Aorta (tissue), 5 donors: ENCODE data around the gene AMFR. TPM values are rescaled to one million over a fixed set of nuclear protein-coding genes. Genes with fewer than 3 reads are reported as not detected.

Source experiments
- ATAC-seq: fragments of 200-7000 bp; cut with Tn5 transposase; one replicate; pipeline ENCODE4 v1.9.1; 2022; ENCODE audit warnings: moderate library complexity; ENCODE audit not compliant: low FRiP score
- DNase-seq, 2 donors: peaks; one replicate each; pipeline ENCODE4 v3.0.0-alpha.2; 2020
- H3K27ac ChIP-seq, 2 donors: one replicate each; pipeline ENCODE4 v1.5.1; 2013; ENCODE audit warnings: low read length in 2 of 2, mild to moderate bottlenecking in 2 of 2, moderate library complexity in 2 of 2, control low read depth in 1 of 2, inconsistent platforms in 1 of 2, low read depth in 1 of 2
- H3K27me3 ChIP-seq, 2 donors: one replicate each; pipeline ENCODE4 v1.6.1; 2013; ENCODE audit warnings: control low read depth in 1 of 2, low read length in 1 of 2, mild to moderate bottlenecking in 1 of 2, moderate library complexity in 1 of 2; ENCODE audit not compliant: insufficient read depth in 2 of 2, control insufficient read depth in 1 of 2
- H3K36me3 ChIP-seq, 2 donors: one replicate each; pipeline ENCODE4 v1.6.1; 2013; ENCODE audit warnings: control low read depth in 1 of 2, low read length in 1 of 2, mild to moderate bottlenecking in 1 of 2; ENCODE audit not compliant: insufficient read depth in 2 of 2, control insufficient read depth in 1 of 2
- H3K4me1 ChIP-seq, 2 donors: one replicate each; pipeline ENCODE4 v1.6.1; 2013; ENCODE audit warnings: low read length in 2 of 2, control low read depth in 1 of 2, mild to moderate bottlenecking in 1 of 2, moderate library complexity in 1 of 2; ENCODE audit not compliant: insufficient read depth in 2 of 2, control insufficient read depth in 1 of 2
- H3K4me3 ChIP-seq, 2 donors: one replicate each; pipeline ENCODE4 v1.5.1; 2013; ENCODE audit warnings: low read length in 2 of 2, control low read depth in 1 of 2, mild to moderate bottlenecking in 1 of 2
- H3K9me3 ChIP-seq: one replicate; pipeline ENCODE4 v1.6.1; 2013; ENCODE audit warnings: mild to moderate bottlenecking, low read length; ENCODE audit not compliant: control insufficient read depth
- WGBS, 2 donors: extraction: QIAGEN DNeasy Blood & Tissue Kit; methylation state at CpG; one replicate each; pipeline ENCODE4 v1.1.7; 2013; 5-methylcytosine and 5-hydroxymethylcytosine counted together
- intact Hi-C, 2 donors: fragments of 100-400 bp; cut with DNase I; formaldehyde crosslinking; loops; one replicate each; pipeline versions ENCODE4 v1.14.2 to v1.15.0; 2022
- polyA plus RNA-seq, 2 donors: library from polyadenylated mRNA; stranded (reverse); fragments of 200-250 nt; gene quantifications; one replicate each; pipeline ENCODE4 v1.2.3, GENCODE V29; 2013
- total RNA-seq, 2 donors: library from RNA; stranded (reverse); fragmentation: NEBNext Ultra II Directional; extraction: Animal tissue kit (Norgen Biotek cat#: 25700); gene quantifications; one replicate each; pipeline ENCODE4 v1.2.1, GENCODE V29; 2021
- donor health status: healthy with polysubstance abuse.
- donor health status: Bipolar disorder and iron deficiency.
- donor health status: DM: no; HTN: no; CAD: no.
- donor health status: DM: no; HTN: no; CAD: no.
- donor health status: DM: yes; HTN: yes; CAD: no.

AMFR gene
- total and polyA plus RNA-seq, 4 donors: 34.6 to 124 (median 88.8) TPM

DNA sequence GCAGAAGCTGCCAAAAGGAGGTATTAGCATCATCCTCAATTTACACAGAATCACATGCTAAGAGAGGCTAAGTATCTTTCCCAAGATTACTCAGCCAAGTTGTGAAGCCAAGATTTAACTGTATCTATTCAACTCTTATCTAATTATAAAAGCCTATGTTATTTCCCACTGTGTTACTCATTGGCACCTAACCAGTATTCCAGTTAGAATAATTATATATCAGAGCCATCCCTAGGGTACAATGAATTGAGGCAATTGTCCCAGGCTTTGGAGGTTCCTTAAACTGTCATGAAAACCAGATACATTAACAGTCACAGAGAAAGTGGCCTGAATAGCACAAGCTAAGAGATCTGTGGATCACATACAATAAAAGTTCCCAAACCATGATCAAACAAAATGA, 10.9 kb upstream of the AMFR start:
- no peaks in the 10 kb centered on the region for H3K9me3 ChIP-seq
- ATAC-seq (no peak), DNase-seq (no peak)
- peaks cover 2 to 3% of the 10 kb centered on the region in 2 donors for H3K36me3 ChIP-seq
- H3K4me3 ChIP-seq: no peak overlapping the region
- no peak overlapping the region for H3K27ac ChIP-seq
- H3K4me1 ChIP-seq: peaks cover 0 to 3% of the 10 kb centered on the region in 2 donors
- H3K27me3 ChIP-seq: no peaks in the 10 kb centered on the region
- intact Hi-C loops: no loop called here

DNA sequence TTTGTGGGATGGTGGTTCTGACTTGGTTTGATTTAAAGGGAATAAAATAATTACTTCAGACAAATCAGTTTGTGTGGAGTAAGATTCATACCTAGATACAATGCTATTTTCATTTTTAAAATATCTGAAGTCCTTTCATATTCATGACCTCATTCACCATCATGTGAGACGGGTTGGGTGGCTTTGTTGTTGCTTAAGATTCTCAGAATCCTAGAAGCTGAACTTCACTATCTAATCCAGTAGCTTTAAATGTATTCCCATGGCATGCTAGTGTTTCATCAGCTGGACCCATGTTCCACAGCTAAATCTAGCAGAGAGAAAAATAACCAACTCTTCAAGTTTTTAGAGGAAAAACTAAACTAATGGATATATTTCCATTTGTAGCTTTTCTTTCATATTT, 2.7 kb upstream of the AMFR start:
- no peaks in the 10 kb centered on the region for H3K27me3 ChIP-seq
- peaks cover 0 to under 1% of the 10 kb centered on the region in 2 donors for H3K4me1 ChIP-seq
- no peak overlapping the region for H3K4me3 ChIP-seq
- H3K9me3 ChIP-seq: no peaks in the 10 kb centered on the region
- H3K27ac ChIP-seq: no peak overlapping the region
- intact Hi-C loops: loop anchor here in 1 of 2 donors (10.0 kb wide), 1 partner anchor 233 kb away; the partner anchor contains the start of gene GNAO1
- ATAC-seq: no peak
- DNase-seq: no peak
- H3K36me3 ChIP-seq: peaks cover 0 to 2% of the 10 kb centered on the region in 2 donors
- 64 to 81% methylated on average over 1 of the region's 1 CpG for WGBS, 2 donors

DNA sequence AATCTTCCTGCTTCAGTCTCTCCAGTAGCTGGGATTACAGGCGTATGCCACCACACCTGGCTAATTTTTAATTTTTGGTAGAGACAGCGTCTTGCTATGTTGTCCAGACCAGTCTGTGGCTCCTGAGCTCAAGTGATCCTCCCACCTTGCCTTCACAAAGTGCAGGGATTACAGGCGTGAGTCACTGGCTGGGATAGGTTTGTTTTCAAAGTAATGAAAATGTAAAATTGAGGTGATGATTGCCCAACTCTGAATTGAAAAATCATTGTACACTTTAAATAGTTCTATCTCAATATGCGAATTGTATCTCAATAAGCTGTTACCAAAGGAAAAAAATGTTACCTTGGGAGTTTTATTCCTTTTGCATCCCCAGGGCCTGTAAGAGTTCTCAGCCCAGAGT, 1.2 kb upstream of the AMFR start:
- ATAC-seq (no peak), DNase-seq (no peak)
- Histone ChIP-seq H3K36me3 (peaks cover 0 to 2% of the 10 kb centered on the region in 2 donors), H3K4me3 (no peak overlapping the region), H3K27ac (peak overlapping the region in 1 of 2 donors; percentile 38), H3K4me1 (peaks cover 0 to 14% of the 10 kb centered on the region in 2 donors), H3K9me3 (no peaks in the 10 kb centered on the region), H3K27me3 (no peaks in the 10 kb centered on the region)
- intact Hi-C loops: loop anchor here in 1 of 2 donors (10.0 kb wide), 1 partner anchor 232 kb away; the partner anchor contains the start of gene GNAO1
- 88 to 90% methylated on average over 4 of the region's 4 CpGs for WGBS, 2 donors

DNA sequence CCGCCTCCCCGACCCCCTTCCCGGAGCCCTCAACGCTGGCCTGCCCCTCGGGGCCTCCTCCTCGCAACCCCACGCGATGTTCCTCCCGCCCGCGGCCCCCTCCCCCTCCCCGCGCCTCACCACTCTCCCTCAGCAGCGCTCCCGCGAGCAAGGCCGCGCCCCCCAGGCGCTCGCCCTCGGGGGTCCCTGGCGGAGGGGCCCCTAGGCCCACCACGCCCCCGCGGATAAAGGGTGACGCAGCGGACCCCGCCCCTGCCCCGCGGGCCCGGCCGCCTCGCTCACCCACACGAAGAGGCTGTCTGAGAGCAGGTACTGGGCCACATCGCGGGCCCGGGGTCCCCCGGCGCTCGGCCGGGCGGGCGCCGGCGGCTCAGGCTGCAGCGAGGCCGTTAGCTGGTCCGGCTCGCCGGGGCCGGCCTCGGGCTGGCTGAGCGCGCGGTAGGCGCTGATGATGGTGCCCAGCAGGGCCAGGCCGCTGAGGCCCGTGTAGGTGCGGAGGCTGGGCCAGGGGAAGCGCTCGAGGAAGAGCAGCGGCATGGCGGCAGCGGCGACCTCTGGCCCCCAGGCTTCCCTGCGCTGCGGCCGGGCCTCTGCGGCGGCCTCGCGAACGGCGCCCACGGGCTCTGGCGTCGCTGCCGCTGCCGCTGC, 430 bp downstream of the AMFR start:
- ATAC-seq (peak; percentile 34), DNase-seq (peak; percentile 55 to 85)
- intact Hi-C loops: loop anchor here in 1 of 2 donors (10.0 kb wide), 1 partner anchor 230 kb away; the partner anchor contains the start of gene GNAO1
- Histone ChIP-seq H3K36me3 (no peaks in the 10 kb centered on the region), H3K4me1 (peaks cover 0 to 16% of the 10 kb centered on the region in 2 donors), H3K27me3 (no peaks in the 10 kb centered on the region), H3K4me3 (peak overlapping the region; percentile 98 to 100), H3K9me3 (no peaks in the 10 kb centered on the region), H3K27ac (peak overlapping the region; percentile 94 to 98)
- 1% methylated on average over 27 to 79 of the region's 79 CpGs for WGBS, 2 donors

DNA sequence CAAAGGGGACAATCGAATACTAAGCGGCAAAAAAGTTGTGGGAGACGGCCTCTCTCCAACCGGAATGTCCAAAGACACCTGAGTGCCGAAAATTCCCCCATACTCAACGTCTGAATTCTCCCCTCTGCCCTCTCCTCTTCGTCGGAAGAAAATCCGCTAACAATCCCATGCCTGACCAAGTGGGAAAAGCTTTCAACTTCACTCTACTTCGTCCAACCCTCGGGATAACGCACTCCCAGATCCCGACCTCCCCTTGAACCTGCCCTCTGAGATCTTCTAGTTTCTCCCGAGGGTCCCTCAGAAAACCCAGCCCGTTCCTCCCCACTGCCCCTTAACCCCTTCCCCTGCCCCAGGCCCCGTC, 961 bp downstream of the AMFR start:
- 0 to 1% methylated on average over 16 of the region's 16 CpGs for WGBS, 2 donors
- DNase-seq (no peak), ATAC-seq (peak; percentile 4)
- Histone ChIP-seq H3K9me3 (no peaks in the 10 kb centered on the region), H3K36me3 (no peaks in the 10 kb centered on the region), H3K27ac (peak overlapping the region in 1 of 2 donors; percentile 94), H3K27me3 (no peaks in the 10 kb centered on the region), H3K4me3 (peak overlapping the region; percentile 98 to 100), H3K4me1 (peaks cover 0 to 16% of the 10 kb centered on the region in 2 donors)
- intact Hi-C loops: loop anchor here in 1 of 2 donors (10.0 kb wide), 1 partner anchor 230 kb away; the partner anchor contains the start of gene GNAO1

DNA sequence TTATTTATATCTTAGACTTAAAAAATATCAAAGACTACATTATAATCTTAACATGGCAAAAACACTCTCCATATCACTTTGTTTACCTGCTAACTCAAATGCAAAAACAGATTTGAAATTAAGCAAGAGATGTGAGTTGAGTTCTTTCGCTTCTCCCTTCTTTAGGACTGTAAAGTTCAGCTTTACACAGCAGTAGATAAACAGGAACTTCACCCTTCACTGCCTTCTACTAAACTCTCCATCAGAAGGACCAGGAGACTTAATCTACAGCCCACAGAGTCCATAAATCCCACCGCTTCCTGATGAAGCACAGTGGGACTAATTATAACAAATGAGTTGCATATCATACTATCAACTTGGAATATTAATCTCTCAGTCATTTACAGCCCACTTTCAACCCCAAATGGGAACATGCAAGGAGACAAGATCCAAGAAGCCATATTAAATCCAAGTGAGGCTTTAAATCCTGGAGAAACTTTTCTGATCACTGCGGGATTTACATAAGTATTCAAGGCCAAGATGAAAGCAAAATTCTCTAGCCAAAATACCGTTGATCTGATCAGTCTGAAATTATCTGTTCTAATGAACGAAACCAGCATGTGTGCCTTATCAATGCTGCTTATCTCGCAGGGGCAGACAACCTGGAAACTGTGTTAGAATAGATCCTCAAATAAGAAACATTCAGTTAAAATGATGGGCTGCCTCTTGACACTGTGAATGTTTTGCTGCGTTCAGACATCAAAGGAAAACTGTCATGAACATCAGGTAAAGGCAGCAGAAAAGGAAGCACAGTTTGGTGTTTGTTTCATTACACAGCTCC, 1.6 kb downstream of the AMFR start:
- no peak for ATAC-seq
- H3K4me1 ChIP-seq: peaks cover 0 to 16% of the 10 kb centered on the region in 2 donors
- H3K27ac ChIP-seq: no peak overlapping the region
- H3K9me3 ChIP-seq: no peaks in the 10 kb centered on the region
- no peak for DNase-seq
- intact Hi-C loops: loop anchor here in 1 of 2 donors (10.0 kb wide), 1 partner anchor 229 kb away; the partner anchor contains the start of gene GNAO1
- H3K27me3 ChIP-seq: no peaks in the 10 kb centered on the region
- H3K4me3 ChIP-seq: peak overlapping the region; percentile 98 to 100
- no peaks in the 10 kb centered on the region for H3K36me3 ChIP-seq
- WGBS, 2 donors: 18 to 21% methylated on average over 7 of the region's 7 CpGs

DNA sequence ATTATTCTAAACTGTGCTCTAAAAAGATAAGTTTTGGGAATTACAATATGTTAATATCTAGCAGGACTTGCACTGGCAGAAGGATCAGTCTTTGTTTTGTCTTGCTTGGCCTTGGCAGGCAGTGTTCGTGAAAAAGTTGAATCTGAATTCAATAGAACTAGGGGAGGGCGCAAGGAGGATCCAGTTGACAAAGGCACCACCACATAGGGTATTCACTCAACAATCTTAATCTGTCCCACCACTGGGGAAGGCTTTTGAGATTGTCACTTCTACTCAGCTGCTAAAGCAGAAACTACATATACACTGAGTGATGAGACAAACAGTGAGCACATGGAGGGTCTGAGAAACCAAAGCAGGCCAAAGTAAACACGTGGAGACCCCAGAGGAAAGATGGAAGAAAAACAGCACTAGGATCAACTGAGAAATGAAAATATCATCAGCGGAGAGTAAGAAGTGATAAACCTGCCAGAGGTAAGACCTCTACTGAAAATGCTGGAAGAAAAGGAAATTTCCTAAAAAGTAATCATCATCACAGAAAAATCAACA, 2.4 kb downstream of the AMFR start:
- ATAC-seq (no peak), DNase-seq (no peak)
- 25 to 34% methylated on average over 4 of the region's 4 CpGs for WGBS, 2 donors
- no peaks in the 10 kb centered on the region for H3K36me3 ChIP-seq
- H3K4me3 ChIP-seq: no peak overlapping the region
- intact Hi-C loops: loop anchor here in 1 of 2 donors (10.0 kb wide), 1 partner anchor 228 kb away; the partner anchor contains the start of gene GNAO1
- H3K27ac ChIP-seq: no peak overlapping the region
- H3K9me3 ChIP-seq: no peaks in the 10 kb centered on the region
- peaks cover 0 to 16% of the 10 kb centered on the region in 2 donors for H3K4me1 ChIP-seq
- H3K27me3 ChIP-seq: no peaks in the 10 kb centered on the region

DNA sequence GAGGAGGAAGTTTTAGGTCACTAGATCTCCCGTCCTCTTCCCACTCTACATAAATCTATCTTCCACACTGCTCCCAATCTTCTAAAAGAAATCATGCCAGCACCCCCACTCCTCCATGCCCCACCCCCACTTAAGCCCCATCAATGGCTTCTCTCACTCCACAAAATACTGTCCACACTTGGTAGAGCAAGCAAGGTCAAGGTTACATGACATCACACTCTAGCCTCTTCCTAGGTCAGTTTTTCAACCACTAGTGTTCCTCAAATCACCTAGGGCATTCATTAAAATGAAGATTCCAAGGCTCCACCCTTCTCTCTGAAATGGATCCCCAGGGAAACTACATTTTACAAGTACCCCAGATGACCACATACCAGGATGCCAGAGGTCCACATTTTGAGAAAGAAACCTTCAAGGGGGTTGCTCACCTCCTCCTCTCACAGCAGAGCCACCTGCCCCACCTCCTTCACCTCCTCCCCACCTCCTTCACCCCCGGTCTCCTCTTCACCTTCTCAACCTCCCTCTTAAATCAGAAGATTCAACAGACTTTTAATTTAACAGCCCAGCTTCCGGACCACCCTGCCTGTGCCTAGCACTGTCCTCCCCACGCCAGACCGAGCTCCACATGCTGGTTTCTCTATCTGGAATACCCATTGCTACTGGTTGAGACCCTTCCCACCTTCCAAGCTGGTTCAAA, 3.2 kb downstream of the AMFR start:
- WGBS, 2 donors: 87 to 89% methylated on average over 5 of the region's 5 CpGs
- intact Hi-C loops: loop anchor here in 1 of 2 donors (10.0 kb wide), 1 partner anchor 227 kb away; the partner anchor contains the start of gene GNAO1
- DNase-seq: no peak
- no peak for ATAC-seq
- no peaks in the 10 kb centered on the region for H3K9me3 ChIP-seq
- no peaks in the 10 kb centered on the region for H3K27me3 ChIP-seq
- H3K27ac ChIP-seq: no peak overlapping the region
- H3K36me3 ChIP-seq: no peaks in the 10 kb centered on the region
- no peak overlapping the region for H3K4me3 ChIP-seq
- peaks cover 0 to 16% of the 10 kb centered on the region in 2 donors for H3K4me1 ChIP-seq
